NB4 (cell line): ENCODE results near the gene WDR86.

Experiments used
- CTCF ChIP-seq: IDR thresholded peaks from one replicate; pipeline ENCODE4 v1.5.1; 2012; ENCODE audit warnings: low read depth, low read length
- MAX ChIP-seq: IDR thresholded peaks from 2 replicates; pipeline ENCODE4 v1.6.1; 2011; ENCODE audit warnings: low read depth, low read length
- MYC ChIP-seq: IDR thresholded peaks from 2 replicates; pipeline ENCODE4 v1.6.1; 2011; ENCODE audit warnings: low read depth, low read length

- no peak for TF ChIP-seq CTCF
- no peak for TF ChIP-seq MAX
- TF ChIP-seq MYC = no peak
Measured at GRCh38 chr7:151399906-151400305, 9.9 kb downstream of the WDR86 start.
